ENCODE data around the gene FAM3D. TPM values are rescaled to one million over a fixed set of nuclear protein-coding genes. Genes with fewer than 3 reads are reported as not detected.
A peak's percentile ranks its signal among the peaks of the same experiment; 100 is the strongest.

The FAM3D gene
- total and polyA plus RNA-seq, 10 of the 15 experiments (the other 5 are each of a cell fraction or from before 2014, with no cell fraction given), result 0.04 to 0.07 TPM; not detected in 8

DNA sequence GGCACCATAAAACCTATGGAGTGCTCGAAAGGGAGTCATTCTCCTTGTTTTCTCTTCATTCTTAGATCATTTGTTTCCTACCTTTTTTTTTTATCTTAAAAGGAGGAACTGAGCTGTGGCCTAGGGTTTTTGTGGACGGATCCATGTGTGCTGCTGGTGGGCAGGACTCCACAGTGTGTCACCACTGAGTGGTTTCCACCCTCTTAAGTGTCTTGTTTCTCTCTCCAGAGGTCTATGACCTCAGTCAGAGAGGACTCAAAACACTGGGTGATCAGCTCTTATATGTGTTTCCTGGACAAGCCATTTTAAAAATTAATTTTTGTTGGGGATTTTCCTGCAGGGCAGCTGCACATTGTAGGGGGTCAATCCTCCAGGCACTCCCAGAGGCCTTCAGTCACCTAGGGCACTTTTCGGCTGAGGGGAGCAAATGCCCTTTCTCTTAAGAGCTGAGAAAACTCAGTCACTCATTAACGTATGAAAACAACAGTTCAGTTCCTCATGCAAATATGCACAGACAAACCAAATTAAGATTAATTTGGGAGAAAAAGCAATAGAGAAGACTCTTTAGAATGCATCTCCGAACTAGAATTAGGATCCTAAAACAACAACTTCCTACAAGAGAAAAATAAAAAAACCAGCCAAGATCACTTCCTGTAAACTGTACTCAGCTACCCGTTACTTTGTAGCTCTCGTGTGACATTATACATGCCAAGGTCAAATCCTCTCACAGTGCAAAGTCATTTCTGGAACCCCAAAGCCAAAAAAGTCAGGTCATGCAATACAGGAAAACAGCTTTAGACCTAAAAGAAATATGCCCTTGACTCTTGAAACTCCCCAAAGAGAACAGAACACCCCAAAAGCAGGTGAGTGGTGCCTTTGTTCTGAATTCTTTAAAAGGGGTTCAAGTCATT is 27.6 kb upstream of the FAM3D start:
- Histone ChIP-seq H4K20me1 (ENCODE audit: control insufficient read depth, insufficient read depth) (no peaks in the 10 kb centered on the region), H3K27me3 (replicated peaks in 1 of 2; ENCODE audit: control insufficient read depth in 2 of 2, insufficient read depth in 2 of 2, low read length in 1 of 2) (no peaks in the 10 kb centered on the region), H2AFZ (ENCODE audit: control insufficient read depth, low read depth, low read length) (no peak overlapping the region; the same call in 1 of the 2 replicates), H3K9me3 (replicated peaks; ENCODE audit: control insufficient read depth, insufficient read depth, low read length) (peaks cover 4% of the 10 kb centered on the region; the same call in 1 of the 3 replicates), H3K4me1 (ENCODE audit: control insufficient read depth, insufficient read depth, low read length) (no peaks in the 10 kb centered on the region), H3K4me2 (ENCODE audit: control insufficient read depth, insufficient read depth) (no peak overlapping the region), H3K4me3 (no peak overlapping the region), H3K79me2 (ENCODE audit: control insufficient read depth, insufficient read depth, low read length) (no peaks in the 10 kb centered on the region), H3K27ac (ENCODE audit: control insufficient read depth, insufficient read depth) (no peak overlapping the region; the same call in 1 of the 2 replicates), H3K9ac (ENCODE audit: control insufficient read depth, insufficient read depth, low read length) (no peak overlapping the region), H3K36me3 (ENCODE audit: control insufficient read depth in 2 of 2, insufficient read depth in 2 of 2, low read length in 1 of 2) (no peaks in the 10 kb centered on the region)
- ChIA-PET POLR2A (interaction anchor here (0.5 to 1.0 kb wide), 2 partner anchors 11 to 498 kb away, joined by 3 to 4 read pairs; no protein-coding TSS in a partner anchor), CTCF (interaction anchor here (0.7 to 2.8 kb wide), 10 partner anchors 9 to 368 kb away, joined by 3 to 12 read pairs (median 4); no protein-coding TSS in a partner anchor), SMC1A (ENCODE audit: uncharacterized antibody, unreplicated experiment) (interaction anchor here (0.6 to 2.5 kb wide), 12 partner anchors 10 to 1046 kb away, joined by 3 to 10 read pairs (median 3); no protein-coding TSS in a partner anchor), RAD21 (ENCODE audit: unreplicated experiment) (interaction anchor here (1.0 to 2.7 kb wide), 3 partner anchors 11 to 358 kb away, joined by 3 to 11 read pairs (median 4); no protein-coding TSS in a partner anchor)
- peak; percentile 55 for DNase-seq (ENCODE audit: low read depth, low spot score)
- FAIRE-seq, result no peak
- ATAC-seq, result peak; percentile 88
- intact Hi-C loops (cut with micrococcal nuclease; ENCODE audit: unreplicated experiment), result loop anchor here (10.0 kb wide), 1 partner anchor 181 kb away; no protein-coding TSS in a partner anchor
- 23% methylated on average over 7 of the region's 7 CpGs for WGBS (ENCODE audit: insufficient coverage, insufficient replicate concordance, low lambda C conversion rate, missing lambda C conversion rate)
- in situ Hi-C loops (cut with MboI), result no loop called here
- BruUV-seq (replicated peaks), result no TSS peak
- TF ChIP-seq HCFC1 (IDR thresholded peaks at IDR 0.05; ENCODE audit: low read length), result no peak
- TF ChIP-seq, protein P1, sequence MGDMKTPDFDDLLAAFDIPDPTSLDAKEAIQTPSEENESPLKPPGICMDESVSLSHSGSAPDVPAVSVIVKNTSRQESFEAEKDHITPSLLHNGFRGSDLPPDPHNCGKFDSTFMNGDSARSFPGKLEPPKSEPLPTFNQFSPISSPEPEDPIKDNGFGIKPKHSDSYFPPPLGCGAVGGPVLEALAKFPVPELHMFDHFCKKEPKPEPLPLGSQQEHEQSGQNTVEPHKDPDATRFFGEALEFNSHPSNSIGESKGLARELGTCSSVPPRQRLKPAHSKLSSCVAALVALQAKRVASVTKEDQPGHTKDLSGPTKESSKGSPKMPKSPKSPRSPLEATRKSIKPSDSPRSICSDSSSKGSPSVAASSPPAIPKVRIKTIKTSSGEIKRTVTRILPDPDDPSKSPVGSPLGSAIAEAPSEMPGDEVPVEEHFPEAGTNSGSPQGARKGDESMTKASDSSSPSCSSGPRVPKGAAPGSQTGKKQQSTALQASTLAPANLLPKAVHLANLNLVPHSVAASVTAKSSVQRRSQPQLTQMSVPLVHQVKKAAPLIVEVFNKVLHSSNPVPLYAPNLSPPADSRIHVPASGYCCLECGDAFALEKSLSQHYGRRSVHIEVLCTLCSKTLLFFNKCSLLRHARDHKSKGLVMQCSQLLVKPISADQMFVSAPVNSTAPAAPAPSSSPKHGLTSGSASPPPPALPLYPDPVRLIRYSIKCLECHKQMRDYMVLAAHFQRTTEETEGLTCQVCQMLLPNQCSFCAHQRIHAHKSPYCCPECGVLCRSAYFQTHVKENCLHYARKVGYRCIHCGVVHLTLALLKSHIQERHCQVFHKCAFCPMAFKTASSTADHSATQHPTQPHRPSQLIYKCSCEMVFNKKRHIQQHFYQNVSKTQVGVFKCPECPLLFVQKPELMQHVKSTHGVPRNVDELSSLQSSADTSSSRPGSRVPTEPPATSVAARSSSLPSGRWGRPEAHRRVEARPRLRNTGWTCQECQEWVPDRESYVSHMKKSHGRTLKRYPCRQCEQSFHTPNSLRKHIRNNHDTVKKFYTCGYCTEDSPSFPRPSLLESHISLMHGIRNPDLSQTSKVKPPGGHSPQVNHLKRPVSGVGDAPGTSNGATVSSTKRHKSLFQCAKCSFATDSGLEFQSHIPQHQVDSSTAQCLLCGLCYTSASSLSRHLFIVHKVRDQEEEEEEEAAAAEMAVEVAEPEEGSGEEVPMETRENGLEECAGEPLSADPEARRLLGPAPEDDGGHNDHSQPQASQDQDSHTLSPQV (IDR thresholded peaks at IDR 0.05), result no peak
- no peak for TF ChIP-seq CREB1 (IDR thresholded peaks at IDR 0.05; ENCODE audit: low read depth)
- TF ChIP-seq MTA2 (IDR thresholded peaks at IDR 0.05; ENCODE audit: low read depth), result peak; percentile 30; the same call in 1 of the 2 replicates
- no peak for TF ChIP-seq MEF2B (IDR thresholded peaks at IDR 0.05; ENCODE audit: partially characterized antibody, poor library complexity, severe bottlenecking)
- peak; percentile 73 for TF ChIP-seq SPI1 (IDR thresholded peaks at IDR 0.05; ENCODE audit: borderline replicate concordance, insufficient read depth, low read depth, low read length)
- TF ChIP-seq ATF2 (IDR thresholded peaks at IDR 0.05; ENCODE audit: low read length), result peak; percentile 26; the same call in 1 of the 2 replicates
- 0 out of 2 replicates have a peak, but pooled peaks have one; percentile 26 for TF ChIP-seq ZNF217 (IDR thresholded peaks at IDR 0.05)
- TF ChIP-seq ZNF274 (IDR thresholded peaks at IDR 0.05; ENCODE audit: insufficient read depth, insufficient read length), result no peak
- peak in 1 of 2 experiments; percentile 36; a peak in 2 of 4 replicates for TF ChIP-seq BHLHE40 (IDR thresholded peaks at IDR 0.05; ENCODE audit: borderline replicate concordance in 1 of 2, low read depth in 2 of 2, low read length in 1 of 2)
- no peak for TF ChIP-seq SIX5 (IDR thresholded peaks at IDR 0.05; ENCODE audit: low read depth, low read length, severe bottlenecking)
- TF ChIP-seq ESRRA (IDR thresholded peaks at IDR 0.05; ENCODE audit: low read length), result peak; percentile 94
- TF ChIP-seq CHD1 (IDR thresholded peaks at IDR 0.05; ENCODE audit: low read depth, low read length), result no peak
- no peak for TF ChIP-seq NR2C1 (IDR thresholded peaks at IDR 0.05)
- no peak for TF ChIP-seq NFYA (IDR thresholded peaks at IDR 0.05; ENCODE audit: borderline replicate concordance, low read depth, low read length)
